OCI-LY1 (cell line): ENCODE data around the gene SLC25A28.

Experiments
- EZH2 ChIP-seq: fragments of 200-600 bp; sonication (generic), shearing (Covaris generic); IDR thresholded peaks from 2 replicates; pipeline ENCODE4 v1.8.0; 2017; ENCODE audit warnings: borderline replicate concordance, mixed run types, mild to moderate bottlenecking, antibody characterized with exemption, low read length, moderate library complexity, mixed read lengths
- TF ChIP-seq, protein P1 (sequence below): fragments of 200-600 bp; sonication (generic), shearing (Covaris generic); IDR thresholded peaks from 2 replicates; pipeline ENCODE4 v1.5.1; 2017; ENCODE audit warnings: mild to moderate bottlenecking, antibody characterized with exemption, low read length, moderate library complexity, mixed read lengths

DNA sequence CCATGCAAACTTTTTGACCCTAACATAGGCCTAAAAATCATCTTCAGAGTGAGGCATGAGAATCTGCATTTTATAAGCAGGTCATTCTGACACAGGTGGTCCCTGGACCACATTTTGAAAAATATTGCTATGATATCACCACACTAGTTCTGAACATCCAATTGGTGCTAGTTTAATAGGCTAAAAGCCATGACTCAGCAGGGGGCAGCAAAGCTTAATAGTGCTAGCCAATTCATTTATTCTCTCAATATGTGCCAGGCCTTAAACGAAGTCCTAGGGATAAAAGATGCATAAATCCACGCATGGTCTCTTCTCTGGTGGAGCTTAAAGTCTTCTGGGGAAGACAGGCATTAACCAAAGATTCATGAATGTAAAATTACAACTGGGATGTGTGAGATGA, 10.2 kb upstream of the SLC25A28 start:
- TF ChIP-seq, protein P1, sequence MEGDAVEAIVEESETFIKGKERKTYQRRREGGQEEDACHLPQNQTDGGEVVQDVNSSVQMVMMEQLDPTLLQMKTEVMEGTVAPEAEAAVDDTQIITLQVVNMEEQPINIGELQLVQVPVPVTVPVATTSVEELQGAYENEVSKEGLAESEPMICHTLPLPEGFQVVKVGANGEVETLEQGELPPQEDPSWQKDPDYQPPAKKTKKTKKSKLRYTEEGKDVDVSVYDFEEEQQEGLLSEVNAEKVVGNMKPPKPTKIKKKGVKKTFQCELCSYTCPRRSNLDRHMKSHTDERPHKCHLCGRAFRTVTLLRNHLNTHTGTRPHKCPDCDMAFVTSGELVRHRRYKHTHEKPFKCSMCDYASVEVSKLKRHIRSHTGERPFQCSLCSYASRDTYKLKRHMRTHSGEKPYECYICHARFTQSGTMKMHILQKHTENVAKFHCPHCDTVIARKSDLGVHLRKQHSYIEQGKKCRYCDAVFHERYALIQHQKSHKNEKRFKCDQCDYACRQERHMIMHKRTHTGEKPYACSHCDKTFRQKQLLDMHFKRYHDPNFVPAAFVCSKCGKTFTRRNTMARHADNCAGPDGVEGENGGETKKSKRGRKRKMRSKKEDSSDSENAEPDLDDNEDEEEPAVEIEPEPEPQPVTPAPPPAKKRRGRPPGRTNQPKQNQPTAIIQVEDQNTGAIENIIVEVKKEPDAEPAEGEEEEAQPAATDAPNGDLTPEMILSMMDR = peak; percentile 43
- no peak for TF ChIP-seq EZH2
